GM19099 (cell line): ENCODE data around the gene TIMM44.

Experiments used
- POLR2A ChIP-seq: IDR thresholded peaks from 3 replicates; pipeline ENCODE4 v1.6.1; 2011; ENCODE audit warnings: low read depth; ENCODE audit not compliant: insufficient read length; ENCODE audit errors: extremely low read depth

Gene TIMM44

GRCh38 chr19:7925171-7925851 is 18.2 kb downstream of the TIMM44 start:
- no peak for TF ChIP-seq POLR2A

- TF ChIP-seq POLR2A, result no peak
Measured at GRCh38 chr19:7924651-7925170, 18.8 kb downstream of the TIMM44 start.

GRCh38 chr19:7924241-7924640 is 19.2 kb downstream of the TIMM44 start:
- no peak for TF ChIP-seq POLR2A

GRCh38 chr19:7923295-7924191 is 19.9 kb downstream of the TIMM44 start:
- TF ChIP-seq POLR2A, result no peak

- TF ChIP-seq POLR2A, result no peak
Measured at GRCh38 chr19:7922836-7923195, 20.6 kb downstream of the TIMM44 start.

- TF ChIP-seq POLR2A, result no peak
Measured at GRCh38 chr19:7921967-7922835, 21.3 kb downstream of the TIMM44 start.

- TF ChIP-seq POLR2A, result no peak
Measured at GRCh38 chr19:7921302-7921966, 22.0 kb downstream of the TIMM44 start.

- TF ChIP-seq POLR2A, result peak; percentile 48
Measured at GRCh38 chr19:7920519-7921301, 22.8 kb downstream of the TIMM44 start.

GRCh38 chr19:7919610-7920518 is 23.6 kb downstream of the TIMM44 start, which contains the start of gene SNAPC2:
Gene SNAPC2 (plus strand): TSS chr19:7920338. CDS start chr19:7920367, 29 bp downstream.
- peak; percentile 56 for TF ChIP-seq POLR2A

- TF ChIP-seq POLR2A, result no peak
Measured at GRCh38 chr19:7918615-7919421, 24.6 kb downstream of the TIMM44 start.

GRCh38 chr19:7917267-7918061 is 26.0 kb downstream of the TIMM44 start:
- TF ChIP-seq POLR2A, result no peak

GRCh38 chr19:7916955-7917266 is 26.6 kb downstream of the TIMM44 start:
- no peak for TF ChIP-seq POLR2A
